SK-N-SH treated with all-trans-retinoic acid at 6 μM for 48 hours (cell line): Measurements from ENCODE around the gene CTNNA3.
"Not testable (repeated sequence)": the region's sequence is repeated elsewhere in the genome, so short reads cannot be mapped to it uniquely, and the experiment has no call there.

Source experiments
- ATAC-seq: fragments of 200-7000 bp; cut with Tn5 transposase; 3 replicates; pipeline ENCODE4 v1.9.1; 2020; ENCODE audit warnings: mild to moderate bottlenecking, moderate library complexity
- ARNTL ChIP-seq: fragments of 450-650 bp; formaldehyde crosslinking; IDR thresholded peaks from 2 replicates; pipeline ENCODE4 v1.5.0; 2020; ENCODE audit warnings: low read depth, mild to moderate bottlenecking, moderate library complexity, borderline replicate concordance
- BACH2 ChIP-seq: fragments of 250-450 bp; sonication (Bioruptor Pico); IDR thresholded peaks from 2 replicates; pipeline ENCODE4 v1.9.0; 2021; ENCODE audit warnings: mild to moderate bottlenecking, borderline replicate concordance
- CREB5 ChIP-seq: fragments of 250-450 bp; sonication (Bioruptor Pico); IDR thresholded peaks from 2 replicates; pipeline ENCODE4 v1.5.1; 2020; ENCODE audit warnings: low read depth, mild to moderate bottlenecking, moderate library complexity
- CSRNP3 ChIP-seq: fragments of 250-450 bp; sonication (Bioruptor Pico); IDR thresholded peaks from 2 replicates; pipeline ENCODE4 v1.5.1; 2021; ENCODE audit warnings: mild to moderate bottlenecking, moderate library complexity
- ESRRG ChIP-seq: fragments of 250-450 bp; sonication (Bioruptor Pico); IDR thresholded peaks from 2 replicates; pipeline ENCODE4 v1.6.1; 2021; ENCODE audit warnings: mild to moderate bottlenecking
- GLIS3 ChIP-seq: fragments of 250-450 bp; sonication (Bioruptor Pico); IDR thresholded peaks from 2 replicates; pipeline ENCODE4 v1.5.0; 2020; ENCODE audit warnings: mild to moderate bottlenecking, moderate library complexity
- ISL1 ChIP-seq: fragments of 250-450 bp; sonication (Bioruptor Pico); IDR thresholded peaks from 2 replicates; pipeline ENCODE4 v2.1.2; 2022; ENCODE audit warnings: mild to moderate bottlenecking, moderate library complexity
- OSR1 ChIP-seq: fragments of 250-450 bp; sonication (Bioruptor Pico); IDR thresholded peaks from 2 replicates; pipeline ENCODE4 v1.8.0; 2022; ENCODE audit warnings: moderate library complexity, mild to moderate bottlenecking, inconsistent platforms
- PATZ1 ChIP-seq: fragments of 250-450 bp; sonication (Bioruptor Pico); IDR thresholded peaks from 2 replicates; pipeline ENCODE4 v1.8.0; 2020; ENCODE audit warnings: mild to moderate bottlenecking, moderate library complexity, borderline replicate concordance
- POU6F1 ChIP-seq: fragments of 250-450 bp; sonication (Bioruptor Pico); IDR thresholded peaks from 2 replicates; pipeline ENCODE4 v1.8.0; 2021; ENCODE audit warnings: low read depth, mild to moderate bottlenecking, moderate library complexity, borderline replicate concordance
- RARB ChIP-seq: fragments of 250-450 bp; sonication (Bioruptor Pico); IDR thresholded peaks from 2 replicates; pipeline ENCODE4 v1.8.0; 2021; ENCODE audit warnings: mild to moderate bottlenecking, moderate library complexity
- SNAI2 ChIP-seq: fragments of 250-450 bp; sonication (Bioruptor Pico); IDR thresholded peaks from 2 replicates; pipeline ENCODE4 v1.5.0; 2020; ENCODE audit warnings: mild to moderate bottlenecking, moderate library complexity
- TCF4 ChIP-seq: fragments of 250-450 bp; sonication (Bioruptor Pico); IDR thresholded peaks from 2 replicates; pipeline ENCODE4 v1.8.0; 2021; ENCODE audit warnings: mild to moderate bottlenecking, moderate library complexity, borderline replicate concordance
- TOX ChIP-seq: fragments of 250-450 bp; sonication (Bioruptor Pico); IDR thresholded peaks from 2 replicates; pipeline ENCODE4 v1.8.0; 2021; ENCODE audit warnings: mild to moderate bottlenecking, moderate library complexity, borderline replicate concordance
- TSHZ2 ChIP-seq: fragments of 250-450 bp; sonication (Bioruptor Pico); IDR thresholded peaks from 2 replicates; pipeline ENCODE4 v1.5.0; 2020; ENCODE audit warnings: mild to moderate bottlenecking, moderate library complexity
- ZC3H10 ChIP-seq: fragments of 250-450 bp; sonication (Bioruptor Pico); IDR thresholded peaks from 2 replicates; pipeline ENCODE4 v1.5.1; 2021; ENCODE audit warnings: mild to moderate bottlenecking, moderate library complexity
- ZFP3 ChIP-seq: fragments of 250-450 bp; sonication (Bioruptor Pico); IDR thresholded peaks from 2 replicates; pipeline ENCODE4 v1.5.0; 2020; ENCODE audit warnings: mild to moderate bottlenecking, moderate library complexity
- ZFP30 ChIP-seq: fragments of 450-650 bp; formaldehyde crosslinking; IDR thresholded peaks from 2 replicates; pipeline ENCODE4 v1.5.0; 2022; ENCODE audit warnings: mild to moderate bottlenecking, moderate library complexity
- ZNF70 ChIP-seq: fragments of 450-650 bp; formaldehyde crosslinking; IDR thresholded peaks from 2 replicates; pipeline ENCODE4 v1.5.0; 2020; ENCODE audit warnings: mild to moderate bottlenecking, moderate library complexity

CTNNA3 gene

GRCh38 chr10:67433276-67433675 lies 262.7 kb downstream of the CTNNA3 start:
- no peak for TF ChIP-seq TOX
- TF ChIP-seq ISL1 (CRISPR knock-in tag), result no peak
- no peak for TF ChIP-seq CSRNP3
- no peak for TF ChIP-seq ZC3H10
- TF ChIP-seq OSR1 (CRISPR knock-in tag), result no peak
- TF ChIP-seq SNAI2 (CRISPR knock-in tag), result no peak
- no peak for TF ChIP-seq CREB5 (CRISPR knock-in tag)
- no peak for TF ChIP-seq BACH2 (CRISPR knock-in tag)
- TF ChIP-seq PATZ1 (CRISPR knock-in tag), result no peak
- no peak for TF ChIP-seq ZNF70 (CRISPR knock-in tag)
- no peak for ATAC-seq

GRCh38 chr10:67402620-67403019 lies 293.4 kb downstream of the CTNNA3 start:
- ATAC-seq, result no peak
- TF ChIP-seq ARNTL, result no peak
- TF ChIP-seq POU6F1 (CRISPR knock-in tag), result no peak
- TF ChIP-seq CREB5 (CRISPR knock-in tag), result no peak
- TF ChIP-seq CSRNP3, result no peak
- no peak for TF ChIP-seq RARB
- TF ChIP-seq GLIS3 (CRISPR knock-in tag), result no peak
- TF ChIP-seq BACH2 (CRISPR knock-in tag), result no peak
- TF ChIP-seq TCF4 (CRISPR knock-in tag), result no peak
- no peak for TF ChIP-seq SNAI2 (CRISPR knock-in tag)
- TF ChIP-seq ZC3H10, result no peak
- TF ChIP-seq ZFP3 (CRISPR knock-in tag), result no peak
- no peak for TF ChIP-seq OSR1 (CRISPR knock-in tag)

- no peak for ATAC-seq
- TF ChIP-seq CSRNP3 (no peak), ISL1 (CRISPR knock-in tag) (no peak), BACH2 (CRISPR knock-in tag) (no peak), GLIS3 (CRISPR knock-in tag) (no peak), RARB (no peak), ZNF70 (CRISPR knock-in tag) (no peak), OSR1 (CRISPR knock-in tag) (no peak), ZFP3 (CRISPR knock-in tag) (no peak), ESRRG (CRISPR knock-in tag) (no peak), CREB5 (CRISPR knock-in tag) (no peak), ZFP30 (CRISPR knock-in tag) (no peak), TSHZ2 (CRISPR knock-in tag) (no peak)
Measured at GRCh38 chr10:67401711-67402110, 294.3 kb downstream of the CTNNA3 start.

- ATAC-seq, result not testable (repeated sequence)
Measured at GRCh38 chr10:67386841-67387533, 309.0 kb downstream of the CTNNA3 start.
